Chondrocyte (in vitro differentiated cells): Measurements from ENCODE around the gene ANKRD11. TPM values are rescaled to one million over a fixed set of nuclear protein-coding genes. Genes with fewer than 3 reads are reported as not detected.
A peak's percentile ranks its signal among the peaks of the same experiment; 100 is the strongest.

Source experiments
- DNase-seq: peaks from one replicate; pipeline ENCODE4 v3.0.0; 2021; ENCODE audit warnings: mixed read lengths, low spot score
- H3K27ac Mint-ChIP-seq: one replicate; pipeline ENCODE4 v1.8.0; 2021; ENCODE audit warnings: mild to moderate bottlenecking, moderate library complexity, mixed read lengths; ENCODE audit not compliant: unreplicated experiment
- H3K27me3 Mint-ChIP-seq: 2 replicates; pipeline ENCODE4 v1.8.0; 2021; ENCODE audit warnings: low read depth, mixed read lengths
- H3K36me3 Mint-ChIP-seq: 2 replicates; pipeline ENCODE4 v1.8.0; 2021; ENCODE audit warnings: low read depth, mixed read lengths
- H3K4me1 Mint-ChIP-seq: 2 replicates; pipeline ENCODE4 v1.8.0; 2021; ENCODE audit warnings: low read depth, mild to moderate bottlenecking, mixed read lengths
- H3K4me3 Mint-ChIP-seq: one replicate; pipeline ENCODE4 v1.8.0; 2021; ENCODE audit warnings: mild to moderate bottlenecking, moderate library complexity, mixed read lengths; ENCODE audit not compliant: unreplicated experiment
- H3K9me3 Mint-ChIP-seq: 2 replicates; pipeline ENCODE4 v1.8.0; 2021; ENCODE audit warnings: low read depth, mixed read lengths
- CTCF ChIP-seq: fragments of 200-600 bp; sonication (generic); IDR thresholded peaks from 2 replicates; pipeline ENCODE4 v1.5.0; 2021; ENCODE audit warnings: antibody characterized with exemption, mild to moderate bottlenecking, moderate library complexity
- total RNA-seq: library from RNA; stranded (reverse); gene quantifications from 3 replicates; pipeline ENCODE4 v1.2.1, GENCODE V29; 2021

The ANKRD11 gene
- total RNA-seq, 1 donor from 2014 or later, result 180 TPM

GRCh38 chr16:89375686-89376085 is 114.7 kb downstream of the ANKRD11 start:
- Mint-ChIP-seq H3K9me3 (peaks cover 3% of the 10 kb centered on the region), H3K4me1 (peaks cover 66% of the 10 kb centered on the region), H3K27ac (no peak overlapping the region), H3K4me3 (no peak overlapping the region), H3K36me3 (peaks cover 2% of the 10 kb centered on the region), H3K27me3 (no peaks in the 10 kb centered on the region)
- no peak for TF ChIP-seq CTCF
- DNase-seq, result no peak

DNA sequence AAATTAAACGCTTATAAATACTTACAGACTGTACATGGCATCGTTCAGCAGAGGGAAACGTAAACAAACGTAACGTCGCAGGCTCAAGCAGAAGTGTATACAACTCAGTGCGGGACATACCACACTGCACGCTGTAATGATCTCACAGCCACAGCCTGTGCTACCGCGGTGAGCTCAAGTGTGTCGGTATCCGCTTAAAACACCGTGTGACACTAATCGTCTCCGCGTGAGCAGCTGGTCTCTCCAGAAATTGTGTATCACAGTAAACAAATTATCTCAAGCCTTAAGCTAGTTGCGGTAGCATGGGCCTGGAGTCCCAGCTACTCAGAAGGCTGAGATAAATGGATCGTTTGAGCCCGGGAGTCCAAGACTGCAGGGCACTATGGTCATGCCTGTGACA is 115.3 kb downstream of the ANKRD11 start:
- H3K27me3 Mint-ChIP-seq, result no peaks in the 10 kb centered on the region
- TF ChIP-seq CTCF, result no peak
- H3K27ac Mint-ChIP-seq, result peak overlapping the region; percentile 98
- peaks cover 68% of the 10 kb centered on the region for H3K4me1 Mint-ChIP-seq
- H3K4me3 Mint-ChIP-seq, result no peak overlapping the region
- peaks cover 3% of the 10 kb centered on the region for H3K9me3 Mint-ChIP-seq
- peak; percentile 15 for DNase-seq
- peaks cover 2% of the 10 kb centered on the region for H3K36me3 Mint-ChIP-seq

GRCh38 chr16:89374393-89374960 is 115.9 kb downstream of the ANKRD11 start:
- DNase-seq, result peak; percentile 55
- TF ChIP-seq CTCF, result peak; percentile 51
- H3K27ac Mint-ChIP-seq, result peak overlapping the region; percentile 98

DNA sequence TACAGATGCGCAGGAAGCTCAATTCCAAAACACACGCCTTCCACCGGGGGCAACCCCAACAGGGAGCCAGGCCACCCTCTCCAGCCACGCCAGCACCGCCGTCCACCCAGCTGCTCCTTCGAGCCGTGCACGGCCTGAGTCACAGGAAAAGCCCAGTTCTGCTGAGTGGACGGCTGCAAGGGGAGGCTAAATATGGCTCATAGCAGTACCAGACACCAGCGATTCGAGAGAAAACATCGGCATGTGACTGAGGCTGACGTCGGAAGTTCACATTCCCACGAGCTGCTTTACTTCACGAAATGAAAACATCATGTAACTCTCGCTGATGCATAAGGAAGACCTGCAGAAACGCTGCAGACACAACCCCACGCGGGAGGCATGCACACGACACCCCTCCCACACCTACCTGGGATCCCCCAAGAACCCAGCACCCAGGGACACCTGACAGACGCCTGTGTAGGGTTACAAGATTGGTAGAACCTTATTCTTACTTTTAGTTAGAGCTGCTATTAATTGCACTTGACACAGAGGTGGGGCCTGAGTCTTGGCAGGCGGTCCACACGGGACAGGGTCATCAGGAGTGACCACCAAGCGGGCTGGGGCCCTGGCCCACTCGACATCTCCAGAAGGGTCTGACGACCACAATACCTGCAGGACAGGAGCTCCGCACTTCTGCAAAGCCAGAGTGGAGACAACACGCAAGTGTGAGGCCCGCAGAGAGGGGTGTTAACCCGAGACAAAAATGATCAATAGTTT is 116.8 kb downstream of the ANKRD11 start:
- Mint-ChIP-seq H3K27me3 (no peaks in the 10 kb centered on the region), H3K4me1 (peaks cover 73% of the 10 kb centered on the region), H3K4me3 (peak overlapping the region; percentile 22), H3K27ac (peak overlapping the region; percentile 98), H3K36me3 (peaks cover 2% of the 10 kb centered on the region), H3K9me3 (peaks cover 3% of the 10 kb centered on the region)
- DNase-seq, result peak; percentile 92
- peak; percentile 21 for TF ChIP-seq CTCF

More at GRCh38 chr16:89374393-89374960, 115.9 kb downstream of the ANKRD11 start:
- H3K36me3 Mint-ChIP-seq, result peaks cover 2% of the 10 kb centered on the region
- peaks cover 68% of the 10 kb centered on the region for H3K4me1 Mint-ChIP-seq
- H3K4me3 Mint-ChIP-seq, result no peak overlapping the region
- H3K27me3 Mint-ChIP-seq, result no peaks in the 10 kb centered on the region
- peaks cover 3% of the 10 kb centered on the region for H3K9me3 Mint-ChIP-seq

DNA sequence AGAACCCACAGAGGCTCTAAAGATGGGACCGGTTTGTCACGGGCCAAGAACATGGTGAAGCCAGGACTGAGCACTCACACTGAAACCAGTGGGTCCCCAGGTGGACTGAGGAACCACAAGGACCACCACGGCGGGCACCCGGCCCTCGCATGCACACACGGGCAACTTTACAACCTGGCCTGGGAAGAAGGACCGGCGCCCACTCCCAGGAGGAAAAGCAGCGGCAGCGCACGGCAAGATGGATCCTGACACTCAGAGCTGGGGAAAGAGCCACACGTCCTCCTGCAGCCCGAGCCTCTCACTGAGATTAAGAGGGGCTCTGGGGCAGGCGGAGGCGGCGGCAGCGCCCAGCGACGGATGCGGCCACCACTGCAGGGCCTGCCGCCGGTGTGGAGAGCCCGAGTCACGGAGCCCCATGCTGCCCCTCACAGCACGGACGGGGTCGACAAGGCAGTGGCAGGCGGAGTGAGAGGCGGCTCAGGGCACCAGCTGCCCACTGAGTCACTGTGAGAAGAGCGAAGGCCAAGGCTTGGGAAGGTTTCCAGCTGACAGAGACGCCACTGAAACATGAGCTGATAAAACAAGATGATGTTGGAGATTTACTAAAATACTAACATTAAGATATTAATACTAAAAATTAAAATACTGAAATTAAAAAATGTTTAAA is 118.3 kb downstream of the ANKRD11 start:
- Mint-ChIP-seq H3K36me3 (peaks cover 2% of the 10 kb centered on the region), H3K27ac (peak overlapping the region; percentile 82), H3K9me3 (peaks cover 3% of the 10 kb centered on the region), H3K4me1 (peaks cover 78% of the 10 kb centered on the region), H3K27me3 (no peaks in the 10 kb centered on the region), H3K4me3 (no peak overlapping the region)
- DNase-seq, result peak; percentile 88
- no peak for TF ChIP-seq CTCF
